Measurements from ENCODE around the gene BEND4. TPM values are rescaled to one million over a fixed set of nuclear protein-coding genes. Genes with fewer than 3 reads are reported as not detected.

The BEND4 gene
- total RNA-seq (2022) (not detected in 2 replicates), Bru-seq, nascent RNA (percentile 2 among the genes with signal in this experiment), BruChase-seq, experiment 1, labeled RNA remaining after a 6-hour chase (percentile 2 among the genes with signal in this experiment), BruChase-seq, experiment 2, labeled RNA remaining after a 2-hour chase (percentile 2 among the genes with signal in this experiment)
- long read RNA-seq = 0 reads

- Mint-ChIP-seq H3K4me3 (ENCODE audit: low read depth, unreplicated experiment) (peak within 1 kb of the TSS; percentile 70), H3K27ac (ENCODE audit: unreplicated experiment) (no peak within 1 kb of the TSS), H3K9me3 (ENCODE audit: low read depth, unreplicated experiment) (peaks cover 3% of the 10 kb centered on the region), H3K36me3 (ENCODE audit: insufficient read depth, unreplicated experiment) (peaks cover 13% of the 10 kb centered on the region), H3K27me3 (ENCODE audit: unreplicated experiment) (peaks cover 50% of the 10 kb centered on the region), H3K4me1 (ENCODE audit: low read depth, unreplicated experiment) (peaks cover 9% of the 10 kb centered on the region)
- no peak for DNase-seq
- TF ChIP-seq CTCF (IDR thresholded peaks at IDR 0.05; ENCODE audit: unreplicated experiment) = no peak
- CTCF ChIA-PET = no interaction called here
- intact Hi-C loops (cut with micrococcal nuclease; ENCODE audit: unreplicated experiment) = no loop called here
- no TSS peak for BruUV-seq (replicated peaks)
Measured at GRCh38 chr4:42152507-42153504, at the start of gene BEND4. TSS of gene BEND4 (minus strand) at chr4:42152655. CDS start at chr4:42152143, 512 bp downstream.

GRCh38 chr4:42197341-42197740 lies 44.9 kb upstream of the BEND4 start:
- peaks cover 4% of the 10 kb centered on the region for H3K9me3 Mint-ChIP-seq (ENCODE audit: low read depth, unreplicated experiment)
- H3K27me3 Mint-ChIP-seq (ENCODE audit: unreplicated experiment) = no peaks in the 10 kb centered on the region
- no peaks in the 10 kb centered on the region for H3K36me3 Mint-ChIP-seq (ENCODE audit: insufficient read depth, unreplicated experiment)
- intact Hi-C loops (cut with micrococcal nuclease; ENCODE audit: unreplicated experiment) = no loop called here
- CTCF ChIA-PET = no interaction called here
- H3K27ac Mint-ChIP-seq (ENCODE audit: unreplicated experiment) = no peak overlapping the region
- TF ChIP-seq CTCF (IDR thresholded peaks at IDR 0.05; ENCODE audit: unreplicated experiment) = no peak
- no peaks in the 10 kb centered on the region for H3K4me1 Mint-ChIP-seq (ENCODE audit: low read depth, unreplicated experiment)
- no peak for DNase-seq
- no TSS peak for BruUV-seq (replicated peaks)
- H3K4me3 Mint-ChIP-seq (ENCODE audit: low read depth, unreplicated experiment) = no peak overlapping the region

- no peak for TF ChIP-seq CTCF (IDR thresholded peaks at IDR 0.05; ENCODE audit: unreplicated experiment)
- Mint-ChIP-seq H3K4me1 (ENCODE audit: low read depth, unreplicated experiment) (no peaks in the 10 kb centered on the region), H3K36me3 (ENCODE audit: insufficient read depth, unreplicated experiment) (no peaks in the 10 kb centered on the region), H3K27me3 (ENCODE audit: unreplicated experiment) (no peaks in the 10 kb centered on the region), H3K9me3 (ENCODE audit: low read depth, unreplicated experiment) (no peaks in the 10 kb centered on the region), H3K27ac (ENCODE audit: unreplicated experiment) (no peak overlapping the region), H3K4me3 (ENCODE audit: low read depth, unreplicated experiment) (no peak overlapping the region)
- no TSS peak for BruUV-seq (replicated peaks)
- CTCF ChIA-PET = no interaction called here
- no peak for DNase-seq
- intact Hi-C loops (cut with micrococcal nuclease; ENCODE audit: unreplicated experiment) = no loop called here
Measured at GRCh38 chr4:42172921-42173320, 20.5 kb upstream of the BEND4 start.

- no peak for TF ChIP-seq CTCF (IDR thresholded peaks at IDR 0.05; ENCODE audit: unreplicated experiment)
- DNase-seq = no peak
- no TSS peak for BruUV-seq (replicated peaks)
- Mint-ChIP-seq H3K4me3 (ENCODE audit: low read depth, unreplicated experiment) (no peak overlapping the region), H3K36me3 (ENCODE audit: insufficient read depth, unreplicated experiment) (no peaks in the 10 kb centered on the region), H3K27ac (ENCODE audit: unreplicated experiment) (no peak overlapping the region), H3K4me1 (ENCODE audit: low read depth, unreplicated experiment) (no peaks in the 10 kb centered on the region), H3K9me3 (ENCODE audit: low read depth, unreplicated experiment) (no peaks in the 10 kb centered on the region), H3K27me3 (ENCODE audit: unreplicated experiment) (no peaks in the 10 kb centered on the region)
- CTCF ChIA-PET = interaction anchor here (0.7 kb wide), 1 partner anchor 31 kb away, joined by 4 read pairs; no protein-coding TSS in a partner anchor
- intact Hi-C loops (cut with micrococcal nuclease; ENCODE audit: unreplicated experiment) = no loop called here
Measured at GRCh38 chr4:42172128-42172790, 19.8 kb upstream of the BEND4 start.
